Esophagus muscularis mucosa (tissue), 4 donors: Measurements from ENCODE around the gene SCN9A. TPM values are rescaled to one million over a fixed set of nuclear protein-coding genes. Genes with fewer than 3 reads are reported as not detected.

Experiments
- DNase-seq: peaks from one replicate; pipeline ENCODE4 v3.0.0-alpha.2; 2017; ENCODE audit errors: extremely low spot score
- H3K27ac ChIP-seq, 4 donors: fragments of 200-600 bp; sonication (generic); replicated peaks in 1 of 4; 1 replicate in 3 of 4; 2 replicates in 1 of 4; pipeline ENCODE4 v1.5.1; 2016 to 2019; ENCODE audit warnings: mild to moderate bottlenecking in 1 of 4
- H3K27me3 ChIP-seq, 4 donors: fragments of 200-600 bp; sonication (generic); one replicate each; pipeline versions ENCODE4 v1.5.1 to v1.6.0; 2016 to 2019
- H3K36me3 ChIP-seq, 4 donors: fragments of 200-600 bp; sonication (generic); one replicate each; pipeline ENCODE4 v1.5.1; 2016 to 2019
- H3K4me1 ChIP-seq, 4 donors: fragments of 200-600 bp; sonication (generic); one replicate each; pipeline ENCODE4 v1.5.1; 2016 to 2019
- H3K4me3 ChIP-seq, 4 donors: fragments of 200-600 bp; sonication (generic); 1 replicate in 2 of 4; 2 replicates in 2 of 4; pipeline ENCODE4 v1.5.1; 2016 to 2019; ENCODE audit warnings: mild to moderate bottlenecking in 4 of 4, moderate library complexity in 1 of 4
- H3K9me3 ChIP-seq, 4 donors: fragments of 200-600 bp; sonication (generic); 1 replicate in 3 of 4; 2 replicates in 1 of 4; pipeline ENCODE4 v1.5.1; 2016 to 2019
- EP300 ChIP-seq: sonication (generic); formaldehyde crosslinking; IDR thresholded peaks from one replicate; pipeline ENCODE4 v1.6.1; 2017; ENCODE audit warnings: antibody characterized with exemption
- POLR2A ChIP-seq: fragments of 450-650 bp; IDR thresholded peaks from one replicate; pipeline ENCODE4 v1.6.1; 2017; ENCODE audit warnings: antibody characterized with exemption, moderate library complexity, mild to moderate bottlenecking, low read depth
- POLR2AphosphoS5 ChIP-seq, 2 donors: sonication (generic); formaldehyde crosslinking; IDR thresholded peaks; one replicate each; pipeline ENCODE4 v1.6.1; 2017; ENCODE audit warnings: antibody characterized with exemption in 2 of 2
- WGBS: methylation state at CpG from one replicate; pipeline ENCODE4 v1.1.5; 2018; 5-methylcytosine and 5-hydroxymethylcytosine counted together
- intact Hi-C: fragments of 100-400 bp; cut with DNase I; formaldehyde crosslinking; loops from one replicate; pipeline ENCODE4 v1.15.1; 2023
- total RNA-seq, 4 donors: library from RNA; depleted of rRNA; stranded (reverse); fragments of >200 nt; gene quantifications; one replicate each; pipeline versions ENCODE4 v1.1.0 to v1.2.1, GENCODE V29; 2016
- TF ChIP-seq, protein P1 (sequence below), 3 experiments: fragments of 200-600 bp in 2 of 3; fragments of 450-650 bp in 1 of 3; sonication (generic) in 2 of 3; IDR thresholded peaks; one replicate each; pipeline ENCODE4 v1.5.1; 2017 to 2019; ENCODE audit warnings: antibody characterized with exemption in 3 of 3, mild to moderate bottlenecking in 2 of 3, moderate library complexity in 1 of 3

The SCN9A gene
- total RNA-seq, 4 donors from 2014 or later, result 4.0 to 7.8 (median 5.2) TPM

DNA sequence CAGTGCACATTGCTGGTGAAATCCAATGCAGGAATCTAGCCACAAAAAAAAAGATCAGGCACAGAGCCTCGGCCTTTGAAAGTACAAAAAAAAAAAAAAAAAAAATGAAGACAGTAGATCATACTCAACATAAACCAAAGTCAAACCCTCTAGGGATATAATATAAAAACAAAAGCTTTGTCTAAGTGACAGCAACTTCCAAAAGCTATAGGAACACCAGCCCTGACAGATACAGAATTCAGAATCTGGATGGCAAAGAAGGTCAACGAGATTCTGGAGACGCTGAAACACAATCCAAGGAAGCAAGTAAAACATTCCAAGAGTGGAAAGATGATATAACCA is 194.0 kb downstream of the SCN9A start:
- no peaks in the 10 kb centered on the region for H3K4me1 ChIP-seq
- no peaks in the 10 kb centered on the region for H3K36me3 ChIP-seq
- H3K9me3 ChIP-seq, result no peaks in the 10 kb centered on the region
- no peak for TF ChIP-seq POLR2A
- no peak for TF ChIP-seq EP300
- no peak for TF ChIP-seq POLR2AphosphoS5 (IDR thresholded peaks at IDR 0.05)
- TF ChIP-seq, protein P1, sequence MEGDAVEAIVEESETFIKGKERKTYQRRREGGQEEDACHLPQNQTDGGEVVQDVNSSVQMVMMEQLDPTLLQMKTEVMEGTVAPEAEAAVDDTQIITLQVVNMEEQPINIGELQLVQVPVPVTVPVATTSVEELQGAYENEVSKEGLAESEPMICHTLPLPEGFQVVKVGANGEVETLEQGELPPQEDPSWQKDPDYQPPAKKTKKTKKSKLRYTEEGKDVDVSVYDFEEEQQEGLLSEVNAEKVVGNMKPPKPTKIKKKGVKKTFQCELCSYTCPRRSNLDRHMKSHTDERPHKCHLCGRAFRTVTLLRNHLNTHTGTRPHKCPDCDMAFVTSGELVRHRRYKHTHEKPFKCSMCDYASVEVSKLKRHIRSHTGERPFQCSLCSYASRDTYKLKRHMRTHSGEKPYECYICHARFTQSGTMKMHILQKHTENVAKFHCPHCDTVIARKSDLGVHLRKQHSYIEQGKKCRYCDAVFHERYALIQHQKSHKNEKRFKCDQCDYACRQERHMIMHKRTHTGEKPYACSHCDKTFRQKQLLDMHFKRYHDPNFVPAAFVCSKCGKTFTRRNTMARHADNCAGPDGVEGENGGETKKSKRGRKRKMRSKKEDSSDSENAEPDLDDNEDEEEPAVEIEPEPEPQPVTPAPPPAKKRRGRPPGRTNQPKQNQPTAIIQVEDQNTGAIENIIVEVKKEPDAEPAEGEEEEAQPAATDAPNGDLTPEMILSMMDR (IDR thresholded peaks at IDR 0.05), result no peak
- 21% methylated on average over 3 of the region's 3 CpGs for WGBS
- intact Hi-C loops, result no loop called here
- no peak overlapping the region for H3K27ac ChIP-seq
- H3K4me3 ChIP-seq, result no peak overlapping the region
- peaks cover 0 to 12% (median 0%) of the 10 kb centered on the region in 4 donors for H3K27me3 ChIP-seq
- DNase-seq, result no peak

DNA sequence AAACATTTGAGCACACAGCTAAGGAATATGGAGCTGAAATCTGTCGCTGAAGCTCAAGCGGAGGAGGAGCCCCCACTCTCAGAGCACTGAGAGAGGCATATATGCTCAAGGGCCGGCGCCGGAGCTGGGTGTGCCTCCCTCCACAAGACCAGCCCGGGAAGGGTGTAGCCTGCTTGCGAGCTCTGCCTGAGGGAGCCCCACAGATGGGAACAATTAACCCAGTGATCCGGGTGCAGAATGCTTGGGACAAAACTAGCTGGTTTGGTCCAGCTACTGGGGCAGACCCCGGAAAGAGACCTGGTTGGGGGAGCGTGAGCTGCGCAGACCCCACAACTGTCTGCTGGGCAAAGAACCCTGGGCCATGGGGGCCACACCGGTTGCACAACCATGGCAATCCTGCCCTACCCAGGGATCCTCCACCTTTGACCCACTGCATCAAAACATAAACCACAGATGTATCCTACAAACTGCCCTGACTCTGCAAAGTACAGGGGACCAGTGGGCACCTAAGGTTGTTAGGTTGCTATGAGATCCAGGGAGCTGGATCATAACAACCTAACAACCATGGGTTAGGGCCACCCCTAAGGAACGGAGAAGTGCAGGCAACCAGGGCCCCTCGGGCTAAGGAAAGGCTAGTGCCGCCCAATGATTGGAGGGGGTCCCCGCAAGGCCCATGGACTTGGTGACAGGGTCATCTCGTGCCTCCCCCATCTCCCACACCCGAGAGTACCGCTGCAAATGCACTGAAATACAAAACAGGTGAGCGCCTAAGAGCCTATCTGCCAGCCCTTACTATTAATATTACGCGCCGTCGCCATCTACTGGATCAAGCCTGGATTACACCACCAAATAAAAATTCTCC is 194.6 kb downstream of the SCN9A start:
- Histone ChIP-seq H3K27ac (no peak overlapping the region), H3K9me3 (no peaks in the 10 kb centered on the region), H3K4me1 (no peaks in the 10 kb centered on the region), H3K4me3 (no peak overlapping the region), H3K36me3 (no peaks in the 10 kb centered on the region), H3K27me3 (peaks cover 0 to 12% (median 0%) of the 10 kb centered on the region in 4 donors)
- 58% methylated on average over 18 of the region's 24 CpGs for WGBS
- DNase-seq, result no peak
- TF ChIP-seq, protein P1 (IDR thresholded peaks at IDR 0.05), result peak in 2 of 3 experiments; percentile 42 to 50
- no peak for TF ChIP-seq POLR2A
- intact Hi-C loops, result no loop called here

DNA sequence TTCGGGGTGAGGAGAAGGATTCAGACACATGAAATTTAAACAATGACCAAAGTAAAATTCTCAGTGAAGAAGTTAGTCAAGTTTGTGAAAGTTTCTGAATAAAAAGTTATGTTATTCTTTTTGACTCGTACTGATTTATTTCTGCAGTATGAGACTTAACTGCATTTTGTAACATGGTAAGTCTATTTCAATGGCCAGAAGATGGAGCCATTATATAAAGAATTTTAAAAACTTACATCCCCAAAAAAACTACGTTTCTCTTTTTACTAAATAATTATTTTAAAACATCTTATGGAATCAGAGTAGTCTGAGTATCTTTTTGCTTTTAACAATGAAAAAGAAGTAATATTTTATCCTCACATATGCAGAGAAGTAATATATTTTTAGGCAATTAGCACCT is 196.5 kb downstream of the SCN9A start:
- H3K9me3 ChIP-seq, result no peaks in the 10 kb centered on the region
- intact Hi-C loops, result no loop called here
- H3K4me1 ChIP-seq, result no peaks in the 10 kb centered on the region
- H3K4me3 ChIP-seq, result no peak overlapping the region
- 28% methylated on average over 3 of the region's 3 CpGs for WGBS
- DNase-seq, result no peak
- TF ChIP-seq EP300 (no peak), POLR2AphosphoS5 (IDR thresholded peaks at IDR 0.05) (no peak), POLR2A (no peak)
- TF ChIP-seq, protein P1 (IDR thresholded peaks at IDR 0.05), result no peak
- no peak overlapping the region for H3K27ac ChIP-seq
- no peaks in the 10 kb centered on the region for H3K36me3 ChIP-seq
- peaks cover 0 to 12% (median 0%) of the 10 kb centered on the region in 4 donors for H3K27me3 ChIP-seq

DNA sequence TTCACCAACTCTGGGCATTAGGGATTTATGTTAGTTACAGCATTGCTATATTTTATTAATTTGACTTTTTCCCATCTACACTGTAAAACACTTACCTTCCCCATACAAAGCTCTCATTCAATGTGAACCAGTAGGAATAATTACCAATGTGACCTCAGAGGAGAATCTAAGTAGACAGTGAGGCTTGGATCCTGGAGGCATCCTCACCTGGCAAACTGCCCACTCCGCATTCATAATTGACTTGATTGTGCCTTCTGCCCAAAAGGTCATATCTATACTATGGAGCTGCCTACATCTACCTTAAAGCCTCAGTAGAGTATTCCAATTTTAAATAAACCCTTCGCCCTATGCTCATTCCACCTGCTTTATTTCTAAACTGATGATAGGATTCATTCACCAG is 202.5 kb downstream of the SCN9A start:
- H3K9me3 ChIP-seq, result no peaks in the 10 kb centered on the region
- 73% methylated on average over 2 of the region's 2 CpGs for WGBS
- H3K4me1 ChIP-seq, result no peaks in the 10 kb centered on the region
- no peak overlapping the region for H3K27ac ChIP-seq
- no peak for DNase-seq
- intact Hi-C loops, result no loop called here
- no peaks in the 10 kb centered on the region for H3K27me3 ChIP-seq
- TF ChIP-seq POLR2AphosphoS5 (IDR thresholded peaks at IDR 0.05) (no peak), POLR2A (no peak), EP300 (no peak)
- no peaks in the 10 kb centered on the region for H3K36me3 ChIP-seq
- H3K4me3 ChIP-seq, result no peak overlapping the region

DNA sequence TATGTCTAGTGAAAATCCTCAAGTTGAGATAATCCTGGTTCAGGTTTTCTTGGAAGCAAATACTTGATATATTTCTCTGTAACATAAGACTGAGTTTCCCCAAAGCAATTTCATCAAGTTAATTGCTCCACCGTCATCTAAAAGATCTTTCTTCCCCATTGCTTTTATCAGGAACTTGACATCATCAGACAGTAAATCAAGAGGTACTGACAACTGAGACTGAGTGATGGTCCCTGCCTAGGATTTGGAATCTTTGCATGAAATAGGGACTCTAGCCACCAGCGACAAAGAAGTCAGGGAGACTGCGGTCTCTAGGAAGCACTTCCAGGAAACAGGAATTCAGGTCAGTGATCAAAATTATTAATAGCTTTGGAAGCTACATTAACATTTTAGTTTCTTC is 204.5 kb downstream of the SCN9A start:
- no peaks in the 10 kb centered on the region for H3K4me1 ChIP-seq
- no peak for TF ChIP-seq POLR2AphosphoS5 (IDR thresholded peaks at IDR 0.05)
- TF ChIP-seq, protein P1 (IDR thresholded peaks at IDR 0.05), result no peak
- no peak for TF ChIP-seq POLR2A
- no peak for TF ChIP-seq EP300
- no peak overlapping the region for H3K4me3 ChIP-seq
- intact Hi-C loops, result no loop called here
- no peaks in the 10 kb centered on the region for H3K36me3 ChIP-seq
- H3K9me3 ChIP-seq, result no peaks in the 10 kb centered on the region
- DNase-seq, result no peak
- no peak overlapping the region for H3K27ac ChIP-seq
- no peaks in the 10 kb centered on the region for H3K27me3 ChIP-seq
- WGBS, result 76% methylated on average over 3 of the region's 3 CpGs
